ENCODE results near the gene NT5DC1.
"Not testable (repeated sequence)": the region's sequence is repeated elsewhere in the genome, so short reads cannot be mapped to it uniquely, and the experiment has no call there.

Gene NT5DC1

DNA sequence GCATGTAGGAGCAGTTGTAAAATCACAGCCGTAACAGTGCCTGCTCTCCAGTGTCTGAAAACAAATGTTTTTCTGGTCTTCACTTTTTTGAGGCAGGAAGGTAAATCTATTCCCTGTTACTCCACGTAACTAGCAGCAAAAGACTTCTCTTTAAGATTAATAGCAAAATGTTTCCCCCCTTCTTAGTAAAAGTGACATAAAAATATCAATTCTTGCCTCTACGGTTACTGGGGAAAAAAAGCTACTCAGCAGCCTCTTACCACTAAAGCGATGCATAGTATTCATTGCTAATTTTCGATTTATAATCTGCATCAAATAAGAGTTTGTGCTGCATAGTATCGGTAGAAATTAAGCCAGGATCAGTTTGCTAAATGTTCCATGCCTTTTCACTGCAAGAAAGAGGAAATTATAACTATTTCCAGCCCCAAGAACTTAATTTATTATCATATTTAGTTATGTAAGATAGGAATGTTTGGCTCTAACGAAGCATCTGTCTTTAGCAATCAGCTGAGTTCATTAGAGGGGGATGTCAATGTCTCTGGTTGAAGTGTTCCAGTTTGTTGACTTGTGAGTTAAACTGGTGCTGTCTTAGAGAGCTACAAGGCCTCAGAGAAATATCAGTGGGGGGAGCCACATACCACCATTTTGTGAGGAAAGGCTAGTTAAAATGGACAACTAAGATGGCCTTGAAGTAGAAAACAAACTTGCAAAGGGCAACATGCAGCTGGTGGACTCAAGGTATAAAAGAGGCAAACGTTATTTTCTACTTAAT is 179.7 kb downstream of the NT5DC1 start:
- no peak for DNase-seq

DNA sequence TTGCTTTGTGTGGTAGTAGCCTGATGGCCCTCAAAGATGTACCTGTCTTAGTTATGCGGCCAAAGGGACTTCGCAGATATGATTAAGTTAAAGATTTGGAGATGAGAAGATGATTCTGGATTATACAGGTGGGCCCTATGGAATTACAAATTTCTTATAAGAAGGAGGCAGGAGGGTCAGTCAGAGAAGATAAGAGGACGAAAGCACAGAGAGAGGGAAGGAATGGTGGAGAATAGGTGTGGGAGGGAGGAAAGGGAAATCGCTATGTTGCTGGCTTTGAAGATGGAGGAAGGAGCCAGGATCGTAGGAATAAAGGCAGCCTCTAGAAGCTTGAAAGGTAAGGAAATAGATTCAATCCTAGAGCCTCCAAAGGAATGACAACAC is 180.3 kb downstream of the NT5DC1 start:
- no peak for DNase-seq

DNA sequence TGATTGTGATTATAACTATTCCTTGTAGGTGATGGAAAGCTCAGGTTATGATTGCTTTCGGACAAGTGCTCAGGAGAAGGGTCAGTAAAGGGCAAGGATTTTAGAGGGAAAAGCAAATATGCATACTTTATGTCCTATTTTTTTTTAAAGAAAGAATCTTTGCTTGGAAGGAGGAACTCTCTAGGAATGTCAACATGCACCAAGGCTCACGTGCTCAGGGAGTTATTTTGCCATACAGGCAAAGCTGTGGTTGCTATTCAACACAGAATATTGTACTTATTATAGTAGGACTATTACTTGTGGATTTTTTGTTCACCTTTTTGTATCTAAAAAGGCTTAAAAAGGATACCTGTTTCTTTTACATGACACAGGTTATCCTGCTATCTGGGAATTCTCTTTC is 182.0 kb downstream of the NT5DC1 start:
- no peak for DNase-seq

DNA sequence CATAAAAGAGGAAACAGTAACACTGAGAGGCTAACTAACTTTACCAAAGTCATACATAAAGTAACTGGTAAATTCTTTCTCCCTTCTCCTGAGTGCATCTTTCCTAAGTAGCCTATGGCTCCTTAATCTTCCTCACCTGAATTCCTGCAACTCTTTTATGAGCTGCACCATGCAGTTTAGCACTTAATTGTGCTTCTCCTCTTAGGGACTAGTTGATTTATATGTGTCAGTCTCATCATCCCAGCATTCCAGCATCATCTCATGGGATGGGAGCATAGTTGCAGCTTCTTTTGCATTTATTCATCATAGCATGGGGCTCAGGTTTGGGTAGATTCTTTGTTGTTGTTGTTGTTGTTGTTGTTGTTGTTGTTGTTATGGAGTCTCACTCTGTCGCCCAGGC is 182.5 kb downstream of the NT5DC1 start:
- no peak for DNase-seq

DNA sequence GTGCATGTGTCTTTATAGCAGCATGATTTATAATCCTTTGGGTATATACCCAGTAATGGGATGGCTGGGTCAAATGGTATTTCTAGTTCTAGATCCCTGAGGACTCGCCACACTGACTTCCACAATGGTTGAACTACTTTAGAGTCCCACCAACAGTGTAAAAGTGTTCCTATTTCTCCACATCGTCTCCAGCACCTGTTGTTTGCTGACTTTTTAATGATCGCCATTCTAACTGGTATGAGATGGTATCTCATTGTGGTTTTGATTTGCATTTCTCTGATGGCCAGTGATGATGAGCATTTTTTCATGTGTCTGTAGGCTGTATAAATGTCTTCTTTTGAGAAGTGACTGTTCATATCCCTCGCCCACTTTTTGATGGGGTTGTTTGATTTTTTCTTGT is 184.3 kb downstream of the NT5DC1 start:
- DNase-seq, result not testable (repeated sequence)

DNA sequence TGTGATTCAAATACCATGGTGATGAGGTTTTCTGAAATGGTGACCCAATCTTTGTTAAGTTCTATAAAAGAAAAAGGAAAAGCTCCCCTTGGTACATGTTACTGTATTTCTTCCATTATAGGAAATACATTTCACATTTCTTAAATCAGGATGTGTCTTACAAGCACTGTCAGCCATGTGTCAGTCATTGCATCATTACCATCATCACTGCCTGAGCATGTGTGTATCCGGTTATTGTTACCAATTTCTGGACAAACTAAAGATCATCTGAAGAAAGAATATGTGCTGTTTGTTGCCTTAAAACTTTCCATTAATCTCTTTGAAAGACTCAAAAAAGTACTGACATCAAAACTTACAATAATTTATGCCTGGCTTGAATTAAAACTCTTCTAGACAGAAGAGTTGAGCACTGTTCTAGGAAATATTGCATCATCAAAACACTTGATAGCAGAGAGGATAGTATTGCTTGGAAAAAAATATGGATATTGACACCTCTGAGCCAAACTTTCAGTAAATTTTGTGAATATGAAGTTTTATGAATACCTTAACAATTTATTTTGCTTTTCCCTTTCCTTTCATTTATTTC is 186.2 kb downstream of the NT5DC1 start:
- no peak for DNase-seq

DNA sequence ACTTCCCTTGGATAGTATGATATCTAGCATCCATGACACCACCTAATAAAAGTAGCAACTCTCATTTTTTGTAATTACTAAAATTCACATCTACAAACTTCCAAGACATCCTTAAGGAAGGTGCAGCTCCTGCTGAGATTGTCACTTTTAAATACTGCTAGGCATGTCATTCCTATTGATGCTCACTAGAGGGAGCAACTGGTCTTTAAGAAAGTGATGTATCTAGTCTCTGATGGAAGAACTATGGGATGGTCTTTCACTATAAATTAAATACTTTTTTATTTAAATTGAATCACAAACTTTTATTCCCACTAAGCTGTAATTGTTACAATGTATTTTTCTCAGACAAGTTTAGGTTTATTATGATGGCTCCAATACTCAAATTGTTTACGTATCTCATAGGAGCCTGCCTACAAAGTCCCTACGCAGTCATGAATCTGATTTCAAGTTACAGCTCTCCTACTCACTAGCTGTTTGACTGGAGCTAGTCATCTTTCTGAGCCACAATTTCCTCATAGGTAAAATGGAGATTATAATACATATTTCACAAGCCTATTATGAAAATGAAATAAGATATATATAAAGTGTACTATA is 187.1 kb downstream of the NT5DC1 start:
- DNase-seq, result no peak

DNA sequence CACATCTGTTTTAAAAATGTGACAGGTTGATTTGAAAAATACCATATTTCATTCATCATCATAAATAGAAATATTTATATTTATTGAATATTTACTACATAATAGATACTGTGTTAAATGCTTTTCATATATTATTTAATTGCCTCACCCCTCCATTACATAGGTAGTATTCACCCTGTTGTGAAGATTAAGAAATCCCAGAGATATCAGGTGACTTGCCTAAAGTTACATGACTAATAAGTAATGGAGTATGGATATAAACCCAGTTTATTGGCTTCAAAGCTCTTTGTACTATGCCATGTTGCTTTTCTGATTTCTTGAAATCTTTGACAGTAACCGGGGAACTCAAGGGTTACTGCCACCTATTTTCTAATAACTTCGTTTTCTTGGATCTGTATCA is 189.2 kb downstream of the NT5DC1 start:
- no peak for DNase-seq

DNA sequence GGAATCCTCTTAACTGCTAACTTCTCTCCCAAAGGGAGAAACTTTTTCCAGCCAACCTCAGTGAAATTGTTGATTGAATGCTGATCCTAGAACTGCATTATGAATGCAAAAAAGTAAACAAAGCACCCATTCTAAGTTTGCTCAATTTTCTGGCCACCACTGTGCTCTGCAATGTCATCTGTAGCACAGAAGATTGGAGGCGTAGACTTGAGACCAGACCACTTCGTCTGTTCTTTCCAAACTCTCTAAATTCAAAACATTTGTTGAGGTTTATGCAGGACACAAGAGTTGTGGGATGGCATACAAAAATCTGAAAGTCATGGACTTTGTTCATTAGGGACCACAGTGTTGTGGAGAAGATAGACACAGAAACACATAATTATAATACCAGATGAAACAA is 190.1 kb downstream of the NT5DC1 start:
- DNase-seq, result no peak

DNA sequence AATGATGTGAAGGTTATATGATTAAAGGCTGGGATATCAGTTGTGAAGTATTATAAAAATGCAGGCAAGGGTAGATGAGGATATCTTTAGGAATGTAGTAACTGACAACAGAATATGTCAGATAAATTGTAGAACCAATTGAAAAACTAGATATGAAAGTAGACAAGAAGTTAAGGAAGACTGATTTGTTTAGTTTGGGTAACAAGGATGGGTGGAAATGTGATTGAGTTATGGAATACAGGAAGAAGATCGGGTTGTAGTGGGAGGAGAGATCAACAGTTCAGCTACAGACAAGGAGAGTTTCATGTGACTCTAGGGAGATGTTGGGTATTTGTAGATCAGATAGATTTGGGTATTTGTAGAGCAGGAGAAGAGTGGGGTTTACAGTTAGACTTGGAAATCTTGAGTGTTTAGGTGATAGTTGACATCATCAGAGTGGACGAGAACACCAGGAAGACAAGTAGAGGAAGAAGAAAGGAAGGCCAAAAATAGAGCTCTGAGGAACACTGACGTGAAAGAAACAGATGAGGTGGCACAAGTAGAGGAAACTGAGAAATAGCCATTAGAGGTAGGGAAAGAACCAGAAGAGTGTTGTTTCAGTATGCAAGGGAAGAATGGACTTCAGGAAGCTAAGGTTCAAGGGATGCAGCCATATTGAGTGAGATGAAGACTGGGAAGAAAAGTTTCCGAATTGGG is 191.2 kb downstream of the NT5DC1 start:
- no peak for DNase-seq

DNA sequence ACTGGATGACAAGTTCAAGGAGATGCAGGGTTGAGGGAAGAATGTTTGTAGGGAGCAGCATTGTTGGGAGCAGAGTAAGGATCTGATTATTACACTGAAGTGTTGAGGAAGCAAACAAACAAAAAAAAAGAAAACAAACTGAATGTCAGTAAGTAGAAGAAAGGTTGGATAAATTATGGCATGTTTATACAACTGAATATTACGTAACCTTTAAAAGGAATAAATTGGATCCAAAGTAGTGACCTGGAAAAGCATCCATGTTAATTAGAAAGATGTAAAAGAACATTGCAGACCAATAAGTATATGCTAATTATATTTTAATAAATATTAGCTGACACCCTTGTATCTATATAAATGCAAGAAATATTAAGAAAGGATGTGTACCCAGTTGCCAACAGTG is 191.9 kb downstream of the NT5DC1 start:
- no peak for DNase-seq

DNA sequence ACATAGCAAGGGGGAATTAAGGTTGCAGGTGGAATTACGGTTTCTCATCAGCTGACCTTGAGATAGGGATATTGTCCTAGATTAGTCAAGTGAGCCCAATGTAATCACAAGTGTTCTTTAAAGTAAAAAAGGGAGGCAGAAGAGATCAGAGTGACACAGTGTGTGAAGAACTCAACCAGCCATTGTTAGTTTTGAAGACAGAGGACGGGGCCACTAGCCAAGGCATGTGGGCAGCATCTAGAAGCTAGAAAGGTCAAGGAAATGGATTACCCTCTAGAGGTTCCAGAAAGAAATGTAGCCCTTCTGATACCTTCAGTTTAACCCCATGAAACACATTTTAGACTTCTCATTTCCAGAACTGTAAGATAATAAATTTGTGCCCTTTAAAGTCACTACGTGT is 197.6 kb downstream of the NT5DC1 start:
- DNase-seq, result no peak

DNA sequence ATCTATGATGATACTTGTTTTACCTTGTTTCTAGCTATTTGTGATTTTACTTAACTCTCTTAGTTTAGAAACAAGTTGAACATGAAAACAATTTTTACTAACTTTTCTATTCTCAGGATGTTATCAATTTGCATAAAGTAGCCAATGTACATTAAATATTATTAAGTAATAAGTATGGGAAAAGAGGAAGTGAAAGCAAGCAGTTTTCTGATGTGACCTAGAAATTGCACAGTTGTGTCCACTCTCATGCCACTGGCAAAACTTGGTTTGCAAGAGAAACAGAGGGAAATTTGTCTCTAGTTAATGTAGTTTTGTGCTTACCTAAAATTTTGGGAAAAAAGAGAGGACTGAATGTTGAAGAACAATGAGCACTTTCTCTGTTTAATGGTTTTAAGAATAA is 198.3 kb downstream of the NT5DC1 start:
- no peak for DNase-seq
